RCC 7860 (cell line): ENCODE measurements around the gene PPP1R16B.

ENCODE experiments used
- DNase-seq: peaks from one replicate; pipeline ENCODE4 v3.0.0-alpha.2; 2015; ENCODE audit warnings: low spot score
- FAIRE-seq: peaks from 2 replicates; lab custom pipeline; 2012; peaks lifted over from hg19 to GRCh38; lab: Jason Lieb, UNC

Gene PPP1R16B

DNA sequence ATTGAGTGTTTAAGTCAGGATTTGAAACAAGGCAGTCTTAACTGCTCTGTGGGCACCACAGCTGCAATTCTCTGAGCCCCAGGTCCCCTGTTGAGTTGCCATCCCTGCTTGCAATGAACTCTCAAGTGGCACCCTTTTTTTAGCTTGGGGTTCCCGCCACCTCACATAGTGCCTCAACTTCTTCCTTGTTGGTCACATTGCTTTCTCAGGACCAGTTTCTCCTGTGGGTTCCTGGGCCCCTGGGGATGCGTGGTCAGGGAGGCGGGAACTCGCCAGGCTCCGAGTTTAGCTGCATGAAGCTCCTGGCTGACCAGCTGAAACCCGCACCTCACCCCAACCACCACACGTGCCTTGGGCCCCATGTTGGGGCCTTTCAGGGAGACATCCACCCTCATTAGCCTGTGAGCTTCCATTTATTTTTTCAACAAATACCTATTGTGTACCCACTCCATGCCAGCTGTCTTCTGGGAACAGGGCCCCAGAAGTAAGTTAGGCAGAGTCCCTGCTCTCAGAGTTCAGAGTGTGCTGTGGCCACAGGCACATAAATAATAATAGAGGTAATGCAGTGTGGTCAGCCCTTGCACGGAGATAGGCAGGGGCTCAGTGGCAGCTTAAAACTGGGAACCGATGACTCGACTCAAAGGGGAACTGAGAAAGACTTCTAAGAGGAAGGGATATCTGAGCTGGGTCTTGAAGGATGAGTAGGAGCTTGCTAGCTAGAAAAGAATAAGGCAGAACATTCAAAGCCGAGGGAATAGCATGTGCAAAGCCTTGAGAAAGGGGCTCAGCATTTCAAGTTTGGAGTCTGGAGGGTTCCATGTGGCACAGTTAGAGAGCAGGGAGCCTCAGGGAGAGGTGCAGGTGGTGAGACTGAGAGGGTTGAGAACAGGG, 86.8 kb downstream of the PPP1R16B start:
- no peak for FAIRE-seq

GRCh38 chr20:38893056-38893564, 87.6 kb downstream of the PPP1R16B start:
- DNase-seq (no peak), FAIRE-seq (no peak)

More for the DNA sequence above, 86.8 kb downstream of the PPP1R16B start:
- DNase-seq: no peak

DNA sequence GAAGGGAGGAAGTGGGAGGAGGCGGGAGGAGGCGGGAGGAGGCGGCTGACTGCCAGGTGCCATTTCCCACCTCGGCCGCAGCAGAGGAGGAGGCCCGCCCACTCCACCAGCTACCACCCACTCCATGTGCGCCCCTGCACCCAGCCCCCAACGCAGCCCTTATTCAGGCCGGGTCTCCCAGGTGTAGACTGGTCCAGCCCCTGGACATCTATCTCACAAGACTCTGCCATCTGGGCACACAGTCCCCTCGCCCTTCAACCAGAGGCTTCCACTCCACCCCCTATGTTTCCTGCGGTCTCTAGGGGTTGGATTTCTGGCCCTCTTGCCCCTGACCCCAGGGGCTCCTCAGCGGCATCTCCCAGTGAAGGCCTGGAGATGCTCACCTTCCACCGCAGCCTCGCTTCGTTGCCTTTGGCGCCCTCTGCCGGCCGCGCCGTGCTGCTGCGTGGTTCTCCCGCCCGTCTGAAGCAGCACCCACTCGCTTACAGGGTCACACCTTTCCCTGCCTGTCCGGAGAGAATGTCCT, 88.1 kb downstream of the PPP1R16B start:
- FAIRE-seq: no peak
- DNase-seq: peak; percentile 36

DNA sequence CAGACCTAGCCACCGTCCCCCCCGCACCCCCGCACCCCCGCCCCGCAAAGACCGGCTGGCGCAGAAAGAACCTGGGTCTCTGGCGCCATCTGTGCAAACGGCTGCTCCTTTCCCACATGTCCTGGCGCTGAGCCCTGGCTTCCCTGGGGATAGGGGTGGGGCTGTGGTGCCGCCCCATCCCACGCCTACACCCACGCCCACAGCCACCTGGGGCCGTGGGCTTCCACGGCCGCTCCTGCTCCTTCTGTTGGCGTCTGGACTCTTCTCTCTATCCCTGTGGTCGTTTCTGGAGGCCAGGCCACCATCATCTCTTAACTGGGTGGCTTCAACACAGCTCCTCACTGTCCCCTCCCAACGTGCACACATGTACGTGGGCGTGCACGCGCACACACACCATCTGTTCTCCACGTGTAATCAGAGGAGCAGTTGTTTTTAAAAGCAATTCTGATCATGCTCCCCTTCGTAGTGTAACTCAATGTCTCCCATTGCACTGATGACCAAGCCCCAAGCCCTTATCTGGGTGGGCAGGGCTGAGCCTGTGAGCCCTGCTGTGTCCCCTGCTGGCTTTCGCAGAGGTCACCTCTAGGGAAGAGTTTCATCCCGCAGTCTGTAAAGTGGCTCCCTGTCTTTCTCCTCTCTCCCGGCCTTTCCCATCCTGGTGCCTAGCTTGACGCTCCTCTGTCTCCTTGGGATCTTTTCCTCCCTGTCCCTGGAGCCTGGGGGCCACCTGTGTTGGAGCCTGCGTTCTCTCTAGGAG, 88.8 kb downstream of the PPP1R16B start:
- FAIRE-seq (no peak), DNase-seq (no peak)

- no peak for DNase-seq
- FAIRE-seq: no peak
Observed at GRCh38 chr20:38895098-38895949, 89.8 kb downstream of the PPP1R16B start.

- DNase-seq: no peak
- FAIRE-seq: no peak
Observed at GRCh38 chr20:38896009-38896594, 90.6 kb downstream of the PPP1R16B start.

- DNase-seq (no peak), FAIRE-seq (no peak)
Observed at GRCh38 chr20:38897267-38897666, 91.8 kb downstream of the PPP1R16B start.

DNA sequence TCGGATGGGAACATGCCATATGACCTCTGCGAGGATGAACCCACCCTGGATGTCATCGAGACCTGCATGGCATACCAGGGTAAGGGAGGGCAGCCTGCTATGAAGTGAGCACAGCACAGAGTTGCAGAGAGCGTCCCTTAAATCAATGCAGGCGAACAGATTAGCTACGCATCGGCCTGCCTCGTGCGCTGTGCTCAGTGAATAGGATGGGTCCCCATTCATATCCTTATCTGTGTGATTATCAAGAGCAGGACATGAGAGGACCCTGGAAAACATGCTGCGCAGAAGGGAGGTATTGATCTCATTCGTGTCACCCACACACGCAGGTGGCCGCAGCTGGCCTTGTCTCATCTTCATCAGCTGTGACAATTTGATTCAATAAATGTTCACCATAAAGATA, 95.1 kb downstream of the PPP1R16B start:
- FAIRE-seq (no peak), DNase-seq (no peak)

DNA sequence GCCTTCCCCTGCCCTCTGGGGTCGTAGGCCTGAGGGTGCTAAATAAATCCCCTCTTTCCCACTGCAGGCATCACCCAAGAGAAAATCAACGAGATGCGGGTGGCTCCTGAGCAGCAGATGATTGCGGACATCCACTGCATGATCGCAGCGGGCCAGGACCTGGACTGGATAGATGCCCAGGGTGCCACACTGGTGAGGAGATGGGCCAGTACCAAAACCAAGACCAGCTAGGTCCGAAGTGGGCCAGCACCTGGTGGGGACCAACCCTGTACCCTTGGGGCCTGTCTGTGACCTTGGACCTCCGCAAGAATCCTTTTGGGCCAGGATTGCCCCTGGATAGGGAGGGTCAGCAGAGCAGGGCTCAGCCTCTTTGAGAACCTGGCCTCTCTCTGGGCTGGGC, 97.1 kb downstream of the PPP1R16B start:
- DNase-seq (no peak), FAIRE-seq (no peak)

DNA sequence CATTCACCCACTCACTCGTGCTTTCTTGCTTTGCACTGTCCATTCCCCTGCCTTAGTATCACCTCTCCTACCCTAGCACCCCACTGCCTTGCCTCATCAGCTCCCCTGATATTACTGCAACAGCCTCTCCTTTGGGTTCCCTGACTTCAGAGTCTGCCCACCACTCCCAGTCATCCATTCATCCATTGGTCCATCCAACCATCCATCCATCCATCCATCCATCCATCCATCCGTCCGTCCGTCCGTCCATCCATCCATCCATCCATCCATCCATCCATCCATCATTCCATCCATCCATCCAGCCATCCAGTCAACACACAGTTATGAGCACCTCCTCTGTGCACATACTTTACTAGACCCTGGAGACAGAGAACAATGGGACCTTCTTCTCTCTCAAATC, 97.8 kb downstream of the PPP1R16B start:
- FAIRE-seq (no peak), DNase-seq (no peak)

GRCh38 chr20:38905375-38905774, 99.9 kb downstream of the PPP1R16B start:
- DNase-seq: no peak
- no peak for FAIRE-seq

DNA sequence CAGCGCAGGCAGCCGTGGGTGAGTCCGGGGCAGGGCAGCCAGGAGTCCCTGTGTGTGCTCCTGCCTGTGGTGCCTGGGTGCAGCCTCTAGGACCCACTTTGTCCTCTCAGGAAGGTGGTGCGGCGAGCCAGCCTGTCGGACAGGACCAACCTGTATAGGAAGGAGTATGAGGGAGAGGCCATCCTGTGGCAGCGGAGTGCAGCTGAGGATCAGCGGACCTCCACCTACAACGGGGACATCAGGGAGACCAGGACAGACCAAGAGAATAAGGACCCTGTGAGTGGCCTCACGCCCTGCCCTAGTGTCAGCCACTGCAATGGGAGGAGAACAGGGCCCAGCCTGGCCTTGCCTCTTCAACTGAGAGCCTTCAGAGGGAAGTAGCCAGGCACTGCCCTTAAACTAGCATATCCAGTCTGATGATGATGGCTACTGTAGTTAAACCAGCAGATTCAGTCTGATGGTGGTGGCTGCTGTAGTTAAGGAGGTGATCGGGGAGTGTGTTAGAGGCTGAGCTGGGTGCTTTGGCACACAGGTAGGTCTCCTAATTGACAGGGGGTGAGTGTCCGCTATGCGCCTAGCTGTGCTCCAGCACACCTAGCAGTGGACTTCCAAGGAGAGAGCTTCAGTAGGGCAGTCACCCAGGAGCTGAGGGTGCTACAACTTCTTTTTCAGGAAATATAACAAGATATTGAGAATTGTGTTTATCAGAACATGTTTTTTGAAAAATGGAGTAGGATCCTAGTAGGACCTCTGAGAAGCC, 102.6 kb downstream of the PPP1R16B start:
- no peak for DNase-seq
- no peak for FAIRE-seq

GRCh38 chr20:38915355-38915754, 109.9 kb downstream of the PPP1R16B start:
- FAIRE-seq (no peak), DNase-seq (no peak)

DNA sequence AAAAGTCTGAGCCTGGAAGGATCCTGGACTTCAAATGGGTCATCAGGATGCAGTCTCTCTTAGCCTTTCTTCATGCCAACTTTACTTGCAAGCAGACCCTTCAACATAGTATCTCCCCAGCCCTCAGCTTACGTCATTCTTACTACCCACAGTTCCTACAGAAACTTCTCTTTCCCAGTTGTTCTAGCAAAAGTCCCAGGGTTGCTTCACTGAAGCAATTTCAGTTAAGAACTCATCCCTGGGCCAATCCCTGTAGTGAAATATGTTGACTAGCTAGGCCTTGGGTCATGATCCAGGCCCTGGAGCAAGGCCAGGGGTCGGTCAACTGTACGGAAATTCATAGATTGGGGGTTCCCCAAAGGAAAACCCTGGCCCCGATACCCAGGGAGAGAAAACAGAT, 112.2 kb downstream of the PPP1R16B start:
- no peak for DNase-seq

DNA sequence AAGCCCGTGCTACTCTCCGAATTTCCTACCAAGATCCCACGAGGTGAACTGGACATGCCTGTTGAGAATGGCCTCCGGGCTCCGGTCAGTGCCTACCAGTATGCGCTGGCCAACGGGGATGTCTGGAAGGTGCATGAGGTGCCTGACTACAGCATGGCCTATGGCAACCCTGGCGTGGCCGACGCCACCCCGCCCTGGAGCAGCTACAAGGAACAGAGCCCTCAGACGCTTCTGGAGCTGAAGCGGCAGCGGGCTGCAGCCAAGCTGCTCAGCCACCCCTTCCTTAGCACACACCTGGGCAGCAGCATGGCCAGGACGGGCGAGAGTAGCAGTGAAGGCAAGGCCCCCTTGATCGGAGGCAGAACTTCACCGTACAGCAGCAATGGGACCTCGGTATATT, 112.7 kb downstream of the PPP1R16B start:
- FAIRE-seq (no peak), DNase-seq (no peak)

More for the DNA sequence above, 112.2 kb downstream of the PPP1R16B start:
- no peak for FAIRE-seq

DNA sequence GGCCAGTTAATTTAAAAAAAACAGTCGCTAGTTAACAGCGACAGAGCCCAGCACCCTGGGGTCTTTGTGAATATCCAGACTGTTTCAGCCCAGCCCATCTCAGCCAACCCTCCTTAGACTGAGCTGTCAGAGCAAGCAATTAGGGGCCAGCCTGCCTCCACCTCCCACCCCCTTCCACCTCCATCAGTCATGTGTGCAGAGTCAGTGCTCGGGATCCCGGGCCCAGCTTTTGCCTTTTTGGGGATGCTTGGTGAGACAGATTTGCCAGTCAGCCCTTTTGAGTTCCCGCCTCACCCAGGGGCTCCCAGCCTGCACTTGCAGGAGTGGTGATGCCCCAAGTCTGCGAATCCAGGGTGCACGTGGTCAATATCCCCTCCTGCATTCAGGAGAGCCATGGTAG, 114.2 kb downstream of the PPP1R16B start:
- FAIRE-seq: no peak
- no peak for DNase-seq

DNA sequence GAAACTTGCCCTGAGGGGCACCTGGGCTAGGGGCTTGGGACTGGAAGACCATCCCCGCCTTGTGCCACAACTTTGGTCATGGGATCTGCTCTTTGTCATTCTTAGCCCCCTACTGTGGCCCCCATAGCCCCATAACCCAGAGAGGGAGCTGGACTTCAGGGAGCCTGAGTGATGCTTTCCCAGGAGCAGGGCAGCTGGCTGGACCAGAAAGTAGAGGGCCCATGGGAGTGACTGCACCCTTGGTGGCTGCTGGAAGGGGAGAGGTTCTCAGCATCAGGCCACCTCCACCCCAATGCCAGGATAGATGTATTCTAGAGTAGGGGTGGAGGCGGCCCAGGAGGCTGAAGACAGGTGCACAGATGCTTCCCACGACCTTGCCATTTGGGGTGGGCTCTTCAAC, 114.9 kb downstream of the PPP1R16B start:
- no peak for FAIRE-seq
- DNase-seq: no peak

DNA sequence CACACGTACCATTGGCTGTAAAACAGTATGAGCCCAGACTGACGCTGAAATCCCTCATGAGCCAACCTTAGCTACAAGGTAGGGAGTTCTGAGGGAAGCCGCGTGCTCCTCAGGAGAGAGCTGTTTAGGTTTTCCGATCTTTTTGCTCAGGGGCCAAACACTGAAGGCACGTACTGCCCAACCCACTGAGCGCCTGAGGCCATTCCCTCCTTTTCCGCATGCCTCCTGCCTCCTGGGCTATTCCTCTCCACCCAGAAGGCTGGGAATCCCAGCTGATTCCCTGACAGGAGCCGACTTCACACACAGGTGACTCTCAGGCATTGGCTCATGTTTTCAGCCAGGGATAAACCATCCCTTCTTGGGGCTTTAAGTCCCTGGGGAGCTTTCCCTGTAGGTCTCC, 115.4 kb downstream of the PPP1R16B start:
- FAIRE-seq: no peak
- DNase-seq: no peak

- no peak for FAIRE-seq
- DNase-seq: no peak
Observed at GRCh38 chr20:38924718-38925117, 119.2 kb downstream of the PPP1R16B start.
